ENCODE measurements around the gene CREBBP.

Gene CREBBP

GRCh38 chr16:3792472-3793012 is 88.0 kb downstream of the CREBBP start:
- no peak for DNase-seq

GRCh38 chr16:3791701-3792100 is 88.8 kb downstream of the CREBBP start:
- no peak for DNase-seq

- DNase-seq = no peak
These were observed 91.0 kb downstream of the CREBBP start for GRCh38 chr16:3789375-3790099.

- no peak for DNase-seq
These were observed 91.7 kb downstream of the CREBBP start for GRCh38 chr16:3788711-3789374.

GRCh38 chr16:3787924-3788661 is 92.4 kb downstream of the CREBBP start:
- DNase-seq = no peak

GRCh38 chr16:3785413-3785812 is 95.1 kb downstream of the CREBBP start:
- DNase-seq = no peak

- DNase-seq = no peak
These were observed 97.0 kb downstream of the CREBBP start for GRCh38 chr16:3783516-3783915.

- no peak for DNase-seq
These were observed 97.9 kb downstream of the CREBBP start for GRCh38 chr16:3782566-3782965.

- no peak for DNase-seq
These were observed 99.1 kb downstream of the CREBBP start for GRCh38 chr16:3781421-3781820.

GRCh38 chr16:3780570-3780969 is 99.9 kb downstream of the CREBBP start:
- peak; percentile 8 to 28 for DNase-seq

GRCh38 chr16:3776316-3776715 is 104.2 kb downstream of the CREBBP start:
- no peak for DNase-seq

GRCh38 chr16:3774819-3775218 is 105.7 kb downstream of the CREBBP start:
- no peak for DNase-seq

GRCh38 chr16:3774156-3774767 is 106.3 kb downstream of the CREBBP start:
- DNase-seq = no peak

GRCh38 chr16:3773663-3774062 is 106.8 kb downstream of the CREBBP start:
- no peak for DNase-seq

GRCh38 chr16:3771513-3771912 is 109.0 kb downstream of the CREBBP start:
- no peak for DNase-seq

GRCh38 chr16:3770530-3770929 is 110.0 kb downstream of the CREBBP start:
- no peak for DNase-seq

GRCh38 chr16:3769942-3770341 is 110.6 kb downstream of the CREBBP start:
- DNase-seq = no peak

- DNase-seq = no peak
These were observed 111.5 kb downstream of the CREBBP start for GRCh38 chr16:3769013-3769412.

GRCh38 chr16:3767333-3767986 is 113.1 kb downstream of the CREBBP start:
- no peak for DNase-seq

GRCh38 chr16:3766177-3766576 is 114.3 kb downstream of the CREBBP start:
- DNase-seq = no peak

GRCh38 chr16:3764409-3764808 is 116.1 kb downstream of the CREBBP start:
- no peak for DNase-seq

- DNase-seq = no peak
These were observed 118.3 kb downstream of the CREBBP start for GRCh38 chr16:3762107-3762750.
